T-helper 2 cell treated with Interferon-gamma antibody and Interleukin-4, amounts not matched to agents 5 μg/mL and 100 μg/mL, for 36 hours (primary cell): ENCODE measurements around the gene GNS.
"Not testable (repeated sequence)": the region's sequence is repeated elsewhere in the genome, so short reads cannot be mapped to it uniquely, and the experiment has no call there.

Experiments used
- DNase-seq: peaks from one replicate; pipeline ENCODE4 v3.0.0; 2021; ENCODE audit warnings: low spot score
- H3K27ac Mint-ChIP-seq: one replicate; pipeline ENCODE4 v1.8.0; 2021; ENCODE audit warnings: mild to moderate bottlenecking, mixed read lengths
- H3K27me3 Mint-ChIP-seq: one replicate; pipeline ENCODE4 v1.8.0; 2021; ENCODE audit warnings: low read depth, mixed read lengths
- H3K36me3 Mint-ChIP-seq: one replicate; pipeline ENCODE4 v1.8.0; 2021; ENCODE audit warnings: low read depth, mixed read lengths
- H3K4me1 Mint-ChIP-seq: one replicate; pipeline ENCODE4 v1.8.0; 2021; ENCODE audit warnings: low read depth, mixed read lengths
- H3K4me3 Mint-ChIP-seq: one replicate; pipeline ENCODE4 v1.8.0; 2022; ENCODE audit warnings: mild to moderate bottlenecking, moderate library complexity, mixed read lengths
- H3K9me3 Mint-ChIP-seq: one replicate; pipeline ENCODE4 v1.8.0; 2021; ENCODE audit warnings: mixed read lengths

The GNS gene

DNA sequence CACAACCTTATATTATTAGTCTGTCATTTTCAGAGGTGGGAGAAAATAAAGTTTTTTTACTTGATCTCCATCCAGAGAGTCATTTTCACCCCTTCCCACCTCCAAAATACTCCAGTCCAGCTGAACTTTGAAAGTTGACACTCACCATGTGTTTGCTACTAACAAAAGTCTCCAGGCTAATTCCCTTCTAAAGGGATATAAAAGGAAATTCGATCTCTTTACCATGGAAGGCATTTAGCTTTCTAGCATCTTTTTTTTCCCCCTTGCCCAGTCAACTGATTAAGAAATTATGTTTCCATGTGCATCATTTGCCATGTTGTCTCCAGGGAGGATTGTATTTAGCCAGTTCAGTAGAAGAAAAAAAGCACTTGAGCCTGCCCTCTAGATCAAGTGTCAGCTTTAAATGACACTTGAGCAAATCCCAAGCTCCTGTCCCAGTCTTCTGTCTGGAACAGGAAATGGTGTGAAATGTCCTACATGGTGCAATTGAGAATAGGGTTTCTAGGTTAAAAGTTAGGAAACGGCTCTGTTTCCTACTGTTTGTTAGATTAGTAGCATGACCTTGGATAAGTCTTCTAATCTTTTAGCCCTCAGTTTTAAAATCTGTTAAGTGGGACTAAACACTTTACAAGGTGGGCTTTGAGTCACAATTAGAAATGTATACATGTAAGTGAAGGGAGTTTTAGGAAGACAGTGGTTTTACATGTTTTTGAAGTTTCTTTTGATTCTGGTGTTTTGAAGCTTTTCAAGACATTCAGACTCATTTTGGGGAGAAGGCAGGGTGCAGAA, 67.2 kb downstream of the GNS start:
- Mint-ChIP-seq H3K27ac (peak overlapping the region; percentile 68), H3K9me3 (no peaks in the 10 kb centered on the region), H3K4me3 (no peak overlapping the region), H3K4me1 (peaks cover 46% of the 10 kb centered on the region), H3K36me3 (peaks cover 57% of the 10 kb centered on the region), H3K27me3 (no peaks in the 10 kb centered on the region)
- DNase-seq, result no peak

DNA sequence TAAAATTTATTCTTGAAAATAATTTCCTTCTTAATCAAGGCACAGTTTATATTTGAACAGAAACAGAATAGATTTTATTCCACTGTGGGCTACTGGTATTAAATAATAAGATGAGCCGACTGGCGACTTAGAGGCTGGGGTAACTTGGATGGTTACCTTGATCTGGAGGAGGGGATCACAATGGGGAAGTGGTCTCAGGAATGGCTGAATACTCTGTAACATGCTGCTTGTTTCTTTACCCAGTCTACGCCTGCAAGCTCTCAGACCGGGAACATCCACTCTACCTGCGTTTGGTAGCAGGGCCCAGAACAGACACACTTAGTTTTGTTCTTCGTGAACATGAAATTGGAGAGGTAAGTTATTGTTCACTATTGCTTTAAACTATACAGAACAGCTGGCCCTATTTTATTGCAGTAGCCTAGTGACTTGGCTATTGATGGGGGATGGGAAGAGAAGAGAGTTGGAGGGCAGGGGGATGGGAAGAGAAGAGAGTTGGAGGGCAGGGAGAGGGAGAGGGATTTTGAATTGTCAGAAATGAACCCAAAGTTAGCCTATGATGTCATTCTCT, 67.9 kb downstream of the GNS start:
- no peaks in the 10 kb centered on the region for H3K27me3 Mint-ChIP-seq
- DNase-seq, result no peak
- H3K27ac Mint-ChIP-seq, result no peak overlapping the region
- H3K4me3 Mint-ChIP-seq, result no peak overlapping the region
- peaks cover 43% of the 10 kb centered on the region for H3K4me1 Mint-ChIP-seq
- H3K9me3 Mint-ChIP-seq, result no peaks in the 10 kb centered on the region
- H3K36me3 Mint-ChIP-seq, result peaks cover 54% of the 10 kb centered on the region

DNA sequence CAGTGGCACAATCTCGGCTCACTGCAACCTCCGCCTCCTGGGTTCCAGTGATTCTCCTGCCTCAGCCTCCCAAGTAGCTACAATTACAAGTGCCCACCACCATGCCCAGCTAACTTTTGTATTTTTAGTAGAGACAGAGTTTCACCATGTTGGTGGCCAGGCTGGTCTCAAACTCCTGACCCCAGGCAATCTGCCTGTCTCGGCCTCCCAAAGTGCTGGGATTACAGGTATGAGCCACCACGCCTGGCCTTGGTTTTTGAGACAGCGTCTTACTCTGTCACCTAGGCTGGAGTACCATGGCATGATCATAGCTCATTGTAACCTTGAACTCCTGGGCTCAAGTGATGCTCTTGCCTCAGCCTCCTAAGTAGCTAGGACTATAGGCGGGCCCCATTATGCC, 69.0 kb downstream of the GNS start:
- Mint-ChIP-seq H3K4me1 (peaks cover 47% of the 10 kb centered on the region), H3K36me3 (peaks cover 62% of the 10 kb centered on the region)
- H3K4me3 Mint-ChIP-seq, H3K9me3 Mint-ChIP-seq, DNase-seq, H3K27ac Mint-ChIP-seq, H3K27me3 Mint-ChIP-seq: not testable (repeated sequence)

DNA sequence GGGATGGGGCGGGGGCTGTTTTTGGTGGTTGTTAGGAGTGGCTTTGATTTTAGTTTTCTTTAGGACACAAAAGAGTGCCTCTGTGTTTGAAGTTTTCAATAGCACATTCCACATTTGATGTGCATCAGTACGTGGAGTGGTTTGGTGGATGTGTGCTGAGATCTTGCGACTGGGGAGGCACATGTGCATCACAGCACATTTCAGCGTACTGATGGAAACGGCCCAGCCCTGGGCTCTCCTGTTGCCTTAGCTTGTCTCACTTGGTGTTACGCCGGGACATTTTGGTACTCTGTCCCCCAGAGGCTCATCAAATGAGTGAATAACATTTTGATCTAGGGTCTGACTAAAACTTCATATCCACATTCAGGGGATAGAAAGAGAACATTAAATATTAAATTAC, 70.5 kb downstream of the GNS start:
- peaks cover 62% of the 10 kb centered on the region for H3K36me3 Mint-ChIP-seq
- peak overlapping the region; percentile 66 for H3K27ac Mint-ChIP-seq
- H3K4me3 Mint-ChIP-seq, result no peak overlapping the region
- no peak for DNase-seq
- H3K4me1 Mint-ChIP-seq, result peaks cover 48% of the 10 kb centered on the region
- H3K27me3 Mint-ChIP-seq, result no peaks in the 10 kb centered on the region
- H3K9me3 Mint-ChIP-seq, result no peaks in the 10 kb centered on the region

DNA sequence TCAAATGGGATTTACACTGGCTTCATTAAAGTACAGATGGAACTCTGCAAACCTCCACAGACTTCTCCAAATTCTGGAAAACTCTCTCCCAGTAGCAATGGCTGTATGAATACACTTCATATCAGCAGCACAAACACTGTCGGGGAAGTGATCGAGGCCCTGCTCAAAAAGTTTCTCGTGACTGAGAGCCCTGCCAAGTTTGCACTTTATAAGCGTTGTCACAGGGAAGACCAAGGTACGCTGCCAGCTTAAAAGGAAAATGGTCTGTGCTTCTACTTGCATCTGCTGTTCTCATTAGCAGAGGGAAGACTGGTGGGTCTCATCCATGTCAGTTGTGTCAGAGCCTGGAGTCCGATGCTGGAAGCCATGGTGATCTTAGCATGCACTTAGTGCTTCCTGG, 71.0 kb downstream of the GNS start:
- H3K27me3 Mint-ChIP-seq, result no peaks in the 10 kb centered on the region
- DNase-seq, result no peak
- H3K9me3 Mint-ChIP-seq, result no peaks in the 10 kb centered on the region
- peak overlapping the region; percentile 56 for H3K4me3 Mint-ChIP-seq
- H3K36me3 Mint-ChIP-seq, result peaks cover 64% of the 10 kb centered on the region
- peaks cover 51% of the 10 kb centered on the region for H3K4me1 Mint-ChIP-seq
- H3K27ac Mint-ChIP-seq, result peak overlapping the region; percentile 66

DNA sequence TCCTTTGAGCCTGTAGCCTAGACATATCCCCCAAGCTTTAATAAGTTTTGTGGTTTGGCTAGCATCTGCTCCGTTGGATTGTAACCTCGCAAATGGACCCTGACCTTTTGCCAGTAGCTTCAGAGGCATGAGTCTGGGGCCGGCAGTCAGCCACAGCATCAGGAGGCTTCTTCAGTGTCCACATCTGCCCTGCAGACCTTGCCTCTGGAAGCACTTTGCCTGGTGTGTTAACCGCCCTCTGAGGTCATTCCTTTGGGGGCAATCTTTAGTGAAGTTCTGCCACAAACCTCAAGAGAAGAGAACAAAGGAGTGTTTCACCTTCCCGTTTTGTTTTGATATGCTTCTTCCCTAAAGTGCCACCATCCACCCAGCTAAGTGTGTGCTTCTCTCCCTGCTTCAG, 71.4 kb downstream of the GNS start:
- Mint-ChIP-seq H3K4me1 (peaks cover 55% of the 10 kb centered on the region), H3K9me3 (no peaks in the 10 kb centered on the region), H3K27ac (peak overlapping the region; percentile 66), H3K36me3 (peaks cover 61% of the 10 kb centered on the region), H3K27me3 (no peaks in the 10 kb centered on the region), H3K4me3 (peak overlapping the region; percentile 56)
- no peak for DNase-seq

DNA sequence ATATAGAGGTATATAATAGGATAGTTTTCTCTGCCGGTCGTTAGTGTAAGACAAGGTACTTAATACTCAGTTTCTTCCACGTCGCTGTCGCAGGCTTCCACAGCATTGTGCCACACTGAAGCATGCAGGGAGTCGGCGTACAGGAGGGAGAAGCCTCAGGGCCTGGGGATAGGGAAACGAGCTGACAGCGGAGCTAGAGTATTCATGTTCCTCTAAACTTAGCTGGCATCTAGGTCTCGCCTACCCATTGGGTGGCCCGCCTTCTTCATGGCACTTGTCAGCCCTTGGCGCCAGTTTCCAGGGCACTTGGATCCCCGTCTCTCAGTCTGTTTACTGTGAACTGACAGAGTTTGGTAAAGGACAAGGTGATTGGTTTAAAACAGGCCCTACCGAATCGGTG, 73.6 kb downstream of the GNS start:
- no peak for DNase-seq
- peak overlapping the region; percentile 67 for H3K4me3 Mint-ChIP-seq
- H3K27ac Mint-ChIP-seq, result peak overlapping the region; percentile 88
- H3K9me3 Mint-ChIP-seq, result no peaks in the 10 kb centered on the region
- H3K27me3 Mint-ChIP-seq, result no peaks in the 10 kb centered on the region
- H3K4me1 Mint-ChIP-seq, result peaks cover 61% of the 10 kb centered on the region
- peaks cover 56% of the 10 kb centered on the region for H3K36me3 Mint-ChIP-seq

DNA sequence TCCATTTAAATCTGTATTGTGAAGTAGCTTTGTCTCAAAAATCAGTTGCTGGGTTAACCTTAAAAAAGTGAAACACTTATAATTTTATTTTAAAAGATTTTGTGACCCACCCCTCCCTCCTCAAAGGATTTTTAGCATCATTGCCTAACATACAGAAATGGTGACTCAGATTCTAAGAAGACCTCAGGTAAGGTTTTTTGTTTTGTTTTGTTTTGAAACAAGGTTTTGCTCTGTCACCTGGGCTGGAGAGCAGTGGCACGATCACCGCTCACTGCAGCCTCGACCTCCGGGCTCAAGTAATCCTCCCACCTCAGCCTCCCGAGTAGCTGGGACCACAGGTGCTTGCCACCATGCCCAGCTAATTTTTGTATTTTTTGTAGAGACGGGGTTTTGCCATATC, 74.2 kb downstream of the GNS start:
- Mint-ChIP-seq H3K36me3 (peaks cover 56% of the 10 kb centered on the region), H3K4me1 (peaks cover 65% of the 10 kb centered on the region), H3K4me3 (peak overlapping the region; percentile 67), H3K9me3 (no peaks in the 10 kb centered on the region), H3K27ac (peak overlapping the region; percentile 88), H3K27me3 (no peaks in the 10 kb centered on the region)
- no peak for DNase-seq

DNA sequence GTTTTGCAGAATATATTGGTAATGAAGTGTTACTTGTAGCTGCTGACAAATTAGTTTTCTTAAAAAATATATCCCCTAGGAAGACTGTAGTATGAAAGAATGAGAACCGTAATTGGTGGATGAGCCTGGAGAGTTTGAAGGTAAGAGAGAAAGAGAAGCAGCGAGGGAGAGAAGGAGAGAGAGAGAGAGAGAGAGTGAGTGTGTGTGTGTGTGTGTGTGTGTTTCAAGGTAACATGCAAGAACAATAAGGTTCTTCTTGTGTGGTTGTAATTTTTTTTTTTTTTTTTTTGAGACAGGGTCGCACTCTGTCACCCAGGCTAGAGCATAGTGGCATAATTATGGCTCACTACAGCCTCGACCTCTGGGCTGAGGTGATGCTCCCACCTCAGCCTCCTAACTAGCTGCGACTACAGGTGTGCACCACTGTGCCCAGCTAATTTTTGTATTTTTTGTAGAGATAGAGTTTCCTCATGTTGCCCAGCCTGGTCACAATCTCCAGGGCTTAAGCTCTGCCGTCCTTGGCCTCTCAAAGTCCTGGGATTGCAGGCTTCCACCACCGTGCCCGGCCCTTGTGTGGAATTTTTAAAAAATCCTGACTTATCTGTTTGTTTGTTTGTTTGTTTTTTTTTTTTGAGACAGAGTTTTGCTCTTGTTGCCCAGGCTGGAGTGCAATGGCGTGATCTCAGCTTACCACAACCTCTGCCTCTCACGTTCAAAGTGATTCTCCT, 75.2 kb downstream of the GNS start:
- Mint-ChIP-seq H3K36me3 (peaks cover 56% of the 10 kb centered on the region), H3K9me3 (no peaks in the 10 kb centered on the region), H3K27ac (peak overlapping the region; percentile 88), H3K4me3 (peak overlapping the region; percentile 75), H3K27me3 (no peaks in the 10 kb centered on the region), H3K4me1 (peaks cover 73% of the 10 kb centered on the region)
- no peak for DNase-seq

DNA sequence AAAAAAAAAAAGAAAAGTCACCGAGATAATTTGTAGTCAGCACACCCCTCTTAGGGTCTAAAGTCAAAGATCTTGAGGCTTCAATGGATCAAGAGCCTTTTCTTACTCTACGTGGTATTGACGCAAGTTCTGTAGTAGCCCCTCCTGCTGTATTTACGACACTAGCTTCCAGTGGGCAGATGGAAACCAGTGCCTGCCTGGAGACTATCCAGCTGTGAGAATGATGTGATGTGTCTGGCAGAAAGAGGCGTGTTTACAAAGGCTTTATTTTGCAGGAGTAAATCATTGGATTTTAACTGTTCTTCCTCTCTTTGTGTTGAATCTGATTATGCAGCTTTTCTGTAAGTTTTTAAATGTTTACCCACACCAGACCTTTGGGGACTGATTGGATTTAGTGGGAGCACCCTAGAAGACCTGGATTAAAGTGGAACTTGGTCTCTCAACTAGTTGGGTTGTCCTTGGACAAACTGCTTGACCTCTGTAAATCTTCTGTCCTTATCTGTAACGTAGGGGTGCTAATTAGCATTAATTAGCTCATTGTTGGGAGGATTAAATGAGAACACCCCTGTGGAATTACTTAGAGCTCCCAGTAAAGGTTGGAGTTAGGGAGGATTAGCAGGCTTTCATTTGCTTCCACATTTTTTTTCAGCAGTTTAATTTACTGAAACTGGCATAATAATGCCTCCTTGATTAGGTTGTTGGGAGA, 76.5 kb downstream of the GNS start:
- DNase-seq, result no peak
- H3K27me3 Mint-ChIP-seq, result no peaks in the 10 kb centered on the region
- H3K36me3 Mint-ChIP-seq, result peaks cover 47% of the 10 kb centered on the region
- no peaks in the 10 kb centered on the region for H3K9me3 Mint-ChIP-seq
- peak overlapping the region; percentile 21 for H3K4me3 Mint-ChIP-seq
- H3K4me1 Mint-ChIP-seq, result peaks cover 71% of the 10 kb centered on the region
- peak overlapping the region; percentile 52 for H3K27ac Mint-ChIP-seq

DNA sequence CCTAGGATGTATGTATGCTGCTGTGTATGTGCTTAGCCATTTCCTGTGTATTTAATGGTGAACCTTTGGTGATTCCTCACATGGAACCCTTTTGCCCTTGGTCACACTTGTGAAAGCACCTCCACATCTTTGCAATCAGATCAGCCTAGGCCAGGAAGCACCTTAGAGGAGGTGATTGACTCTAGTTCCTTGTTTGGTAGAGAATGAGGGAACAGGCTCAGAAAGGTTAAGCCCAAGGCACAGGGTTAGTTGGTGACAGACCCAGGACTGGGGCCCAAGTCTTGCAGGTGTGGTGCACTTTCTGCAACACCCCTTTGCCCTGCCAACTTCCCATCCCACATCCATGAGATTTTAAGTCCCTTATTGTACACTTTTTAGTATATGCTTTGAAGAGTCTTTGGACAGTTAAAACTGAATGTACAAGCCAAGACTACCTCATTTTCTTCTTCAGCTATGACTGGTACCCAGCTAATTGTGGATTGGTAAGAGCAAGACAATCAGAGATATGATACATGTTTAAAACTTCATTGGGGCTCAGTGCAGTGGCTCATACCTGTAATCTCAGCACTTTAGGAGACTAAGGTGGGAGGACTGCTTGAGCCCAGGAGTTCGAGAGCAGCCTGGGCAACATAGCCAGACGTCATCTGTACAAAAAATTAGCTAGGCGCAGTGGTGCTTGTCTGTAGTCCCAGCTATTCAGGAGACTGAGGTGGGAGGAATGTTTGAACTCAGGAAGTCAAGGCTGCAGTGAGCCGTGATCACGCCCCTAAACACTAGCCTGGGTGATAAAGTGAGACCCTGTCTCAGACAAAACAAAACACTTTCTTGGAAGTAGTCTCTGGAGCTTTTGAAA, 77.8 kb downstream of the GNS start:
- no peaks in the 10 kb centered on the region for H3K27me3 Mint-ChIP-seq
- H3K9me3 Mint-ChIP-seq, result no peaks in the 10 kb centered on the region
- H3K4me1 Mint-ChIP-seq, result peaks cover 82% of the 10 kb centered on the region
- DNase-seq, result no peak
- peak overlapping the region; percentile 57 for H3K4me3 Mint-ChIP-seq
- peaks cover 43% of the 10 kb centered on the region for H3K36me3 Mint-ChIP-seq
- H3K27ac Mint-ChIP-seq, result peak overlapping the region; percentile 91

DNA sequence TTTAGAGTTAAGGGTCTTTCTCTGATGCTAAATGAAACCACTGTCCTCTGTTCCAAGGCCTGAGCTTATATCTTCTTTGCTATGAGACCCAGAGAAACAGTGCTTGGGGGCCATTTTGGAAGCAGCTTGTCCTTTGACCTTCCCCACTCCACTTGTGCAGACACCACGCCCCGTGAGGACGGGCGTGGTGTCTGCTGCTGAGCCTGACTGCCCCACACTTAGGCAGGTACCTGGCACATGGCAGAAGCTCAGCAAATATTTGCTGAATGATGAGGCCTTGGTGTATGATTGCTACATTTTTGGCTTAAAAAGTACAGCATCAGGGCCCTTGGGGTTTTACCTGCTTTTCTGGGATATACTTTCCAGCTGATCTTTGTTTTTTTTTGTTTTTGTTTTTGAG, 79.0 kb downstream of the GNS start:
- Mint-ChIP-seq H3K27me3 (no peaks in the 10 kb centered on the region), H3K36me3 (peaks cover 36% of the 10 kb centered on the region), H3K4me3 (peak overlapping the region; percentile 70), H3K4me1 (peaks cover 80% of the 10 kb centered on the region), H3K27ac (peak overlapping the region; percentile 91), H3K9me3 (no peaks in the 10 kb centered on the region)
- DNase-seq, result no peak

DNA sequence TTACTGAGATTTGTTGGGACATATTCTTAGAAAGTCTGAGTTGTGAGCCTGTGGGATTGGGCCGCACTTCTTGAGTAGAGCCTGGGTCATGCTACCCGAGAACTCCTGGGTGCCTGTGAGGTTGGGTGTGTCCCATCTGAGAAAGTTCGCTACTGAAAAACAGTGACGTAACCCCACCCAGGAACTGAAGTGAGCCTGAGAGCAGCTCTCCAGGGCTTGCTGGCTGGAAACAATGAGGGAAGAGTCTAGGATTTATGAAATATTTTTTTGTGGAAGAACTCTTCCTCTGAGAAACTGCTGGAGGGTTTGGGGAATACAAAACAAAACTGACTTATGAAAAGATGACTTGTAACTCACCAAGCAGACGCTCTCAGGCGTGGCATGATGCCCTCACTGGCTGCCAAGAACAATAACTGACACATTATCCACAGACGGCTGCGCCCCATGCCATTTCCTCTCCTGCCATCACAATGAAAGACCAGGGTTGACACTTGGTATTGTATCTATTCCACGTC, 79.7 kb downstream of the GNS start:
- Mint-ChIP-seq H3K36me3 (peaks cover 32% of the 10 kb centered on the region), H3K27ac (peak overlapping the region; percentile 91), H3K4me1 (peaks cover 80% of the 10 kb centered on the region), H3K4me3 (peak overlapping the region; percentile 70), H3K27me3 (no peaks in the 10 kb centered on the region), H3K9me3 (no peaks in the 10 kb centered on the region)
- peak; percentile 47 for DNase-seq
